ENCODE data around the gene HTD2.

HTD2 gene

GRCh38 chr3:58307639-58308215 is 1.4 kb downstream of the HTD2 start:
- H3K4me1 Mint-ChIP-seq (ENCODE audit: low read depth): peaks cover 19% of the 10 kb centered on the region
- DNase-seq (ENCODE audit: low spot score): peak; percentile 20

GRCh38 chr3:58308728-58309127 is 2.4 kb downstream of the HTD2 start:
- Mint-ChIP-seq H3K4me3 (peak overlapping the region; percentile 98), H3K36me3 (ENCODE audit: low read depth) (peaks cover 29% of the 10 kb centered on the region), H3K4me1 (ENCODE audit: low read depth) (peaks cover 19% of the 10 kb centered on the region)

More at GRCh38 chr3:58307639-58308215, 1.4 kb downstream of the HTD2 start:
- H3K36me3 Mint-ChIP-seq (ENCODE audit: low read depth): peaks cover 25% of the 10 kb centered on the region
- H3K27me3 Mint-ChIP-seq (ENCODE audit: low read depth): no peaks in the 10 kb centered on the region
- peak overlapping the region; percentile 98 for H3K4me3 Mint-ChIP-seq
- peak overlapping the region; percentile 100 for H3K27ac Mint-ChIP-seq
- H3K9me3 Mint-ChIP-seq: no peaks in the 10 kb centered on the region

GRCh38 chr3:58317811-58318210 is 11.5 kb downstream of the HTD2 start:
- Mint-ChIP-seq H3K9me3 (no peaks in the 10 kb centered on the region), H3K4me3 (no peak overlapping the region), H3K4me1 (ENCODE audit: low read depth) (no peaks in the 10 kb centered on the region), H3K27me3 (ENCODE audit: low read depth) (no peaks in the 10 kb centered on the region), H3K36me3 (ENCODE audit: low read depth) (peaks cover 42% of the 10 kb centered on the region), H3K27ac (no peak overlapping the region)
- DNase-seq (ENCODE audit: low spot score): no peak

More at GRCh38 chr3:58308728-58309127, 2.4 kb downstream of the HTD2 start:
- no peak for DNase-seq (ENCODE audit: low spot score)
- no peak overlapping the region for H3K27ac Mint-ChIP-seq
- no peaks in the 10 kb centered on the region for H3K9me3 Mint-ChIP-seq
- H3K27me3 Mint-ChIP-seq (ENCODE audit: low read depth): no peaks in the 10 kb centered on the region

- Mint-ChIP-seq H3K36me3 (ENCODE audit: low read depth) (peaks cover 24% of the 10 kb centered on the region), H3K9me3 (no peaks in the 10 kb centered on the region), H3K27ac (no peak overlapping the region), H3K27me3 (ENCODE audit: low read depth) (no peaks in the 10 kb centered on the region), H3K4me1 (ENCODE audit: low read depth) (peaks cover 27% of the 10 kb centered on the region), H3K4me3 (no peak overlapping the region)
- DNase-seq (ENCODE audit: low spot score): no peak
Observed at GRCh38 chr3:58321791-58322190, 15.5 kb downstream of the HTD2 start.

GRCh38 chr3:58322793-58323192 is 16.5 kb downstream of the HTD2 start:
- Mint-ChIP-seq H3K9me3 (no peaks in the 10 kb centered on the region), H3K4me1 (ENCODE audit: low read depth) (peaks cover 27% of the 10 kb centered on the region), H3K27ac (no peak overlapping the region), H3K36me3 (ENCODE audit: low read depth) (peaks cover 19% of the 10 kb centered on the region), H3K27me3 (ENCODE audit: low read depth) (no peaks in the 10 kb centered on the region), H3K4me3 (no peak overlapping the region)
- no peak for DNase-seq (ENCODE audit: low spot score)

GRCh38 chr3:58323529-58324390 is 17.4 kb downstream of the HTD2 start:
- H3K36me3 Mint-ChIP-seq (ENCODE audit: low read depth): peaks cover 11% of the 10 kb centered on the region
- peak overlapping the region; percentile 69 for H3K27ac Mint-ChIP-seq
- no peak overlapping the region for H3K4me3 Mint-ChIP-seq
- H3K9me3 Mint-ChIP-seq: no peaks in the 10 kb centered on the region
- DNase-seq (ENCODE audit: low spot score): no peak
- no peaks in the 10 kb centered on the region for H3K27me3 Mint-ChIP-seq (ENCODE audit: low read depth)
- peaks cover 27% of the 10 kb centered on the region for H3K4me1 Mint-ChIP-seq (ENCODE audit: low read depth)

- Mint-ChIP-seq H3K27me3 (ENCODE audit: low read depth) (no peaks in the 10 kb centered on the region), H3K27ac (peak overlapping the region; percentile 74), H3K4me1 (ENCODE audit: low read depth) (peaks cover 27% of the 10 kb centered on the region), H3K9me3 (no peaks in the 10 kb centered on the region), H3K4me3 (peak overlapping the region; percentile 34), H3K36me3 (ENCODE audit: low read depth) (peaks cover 4% of the 10 kb centered on the region)
- DNase-seq (ENCODE audit: low spot score): peak; percentile 40
Observed at GRCh38 chr3:58324391-58325390, 18.4 kb downstream of the HTD2 start.

- H3K9me3 Mint-ChIP-seq: no peaks in the 10 kb centered on the region
- peak overlapping the region; percentile 74 for H3K27ac Mint-ChIP-seq
- H3K27me3 Mint-ChIP-seq (ENCODE audit: low read depth): no peaks in the 10 kb centered on the region
- H3K36me3 Mint-ChIP-seq (ENCODE audit: low read depth): peaks cover 3% of the 10 kb centered on the region
- H3K4me1 Mint-ChIP-seq (ENCODE audit: low read depth): peaks cover 28% of the 10 kb centered on the region
- DNase-seq (ENCODE audit: low spot score): no peak
- H3K4me3 Mint-ChIP-seq: peak overlapping the region; percentile 34
Observed at GRCh38 chr3:58325525-58325992, 19.2 kb downstream of the HTD2 start.

GRCh38 chr3:58326267-58326900 is 20.1 kb downstream of the HTD2 start:
- Mint-ChIP-seq H3K4me3 (no peak overlapping the region), H3K36me3 (ENCODE audit: low read depth) (peaks cover 1% of the 10 kb centered on the region), H3K27me3 (ENCODE audit: low read depth) (no peaks in the 10 kb centered on the region), H3K9me3 (no peaks in the 10 kb centered on the region), H3K4me1 (ENCODE audit: low read depth) (peaks cover 28% of the 10 kb centered on the region), H3K27ac (no peak overlapping the region)
- DNase-seq (ENCODE audit: low spot score): no peak

- Mint-ChIP-seq H3K4me3 (no peak overlapping the region), H3K27ac (peak overlapping the region; percentile 26), H3K27me3 (ENCODE audit: low read depth) (no peaks in the 10 kb centered on the region)
Observed at GRCh38 chr3:58329150-58329921, 23.0 kb downstream of the HTD2 start.

GRCh38 chr3:58329922-58330413 is 23.6 kb downstream of the HTD2 start:
- Mint-ChIP-seq H3K9me3 (no peaks in the 10 kb centered on the region), H3K27ac (no peak overlapping the region), H3K4me3 (no peak overlapping the region), H3K4me1 (ENCODE audit: low read depth) (peaks cover 28% of the 10 kb centered on the region), H3K36me3 (ENCODE audit: low read depth) (peaks cover 1% of the 10 kb centered on the region), H3K27me3 (ENCODE audit: low read depth) (no peaks in the 10 kb centered on the region)
- no peak for DNase-seq (ENCODE audit: low spot score)

More at GRCh38 chr3:58329150-58329921, 23.0 kb downstream of the HTD2 start:
- DNase-seq (ENCODE audit: low spot score): no peak
- H3K4me1 Mint-ChIP-seq (ENCODE audit: low read depth): peaks cover 28% of the 10 kb centered on the region
- H3K36me3 Mint-ChIP-seq (ENCODE audit: low read depth): peaks cover 1% of the 10 kb centered on the region
- H3K9me3 Mint-ChIP-seq: no peaks in the 10 kb centered on the region

- peak overlapping the region; percentile 70 for H3K4me3 Mint-ChIP-seq
- no peaks in the 10 kb centered on the region for H3K27me3 Mint-ChIP-seq (ENCODE audit: low read depth)
- H3K9me3 Mint-ChIP-seq: no peaks in the 10 kb centered on the region
- DNase-seq (ENCODE audit: low spot score): no peak
- H3K36me3 Mint-ChIP-seq (ENCODE audit: low read depth): peaks cover 6% of the 10 kb centered on the region
- peaks cover 33% of the 10 kb centered on the region for H3K4me1 Mint-ChIP-seq (ENCODE audit: low read depth)
- peak overlapping the region; percentile 33 for H3K27ac Mint-ChIP-seq
Observed at GRCh38 chr3:58331593-58332152, 25.4 kb downstream of the HTD2 start.
